Right lobe of liver (tissue), 6 donors: ENCODE data around the gene MYOZ3. TPM values are rescaled to one million over a fixed set of nuclear protein-coding genes. Genes with fewer than 3 reads are reported as not detected.

Experiments used
- ATAC-seq, 4 donors: fragments of 200-7000 bp; cut with Tn5 transposase; one replicate each; pipeline ENCODE4 v1.9.1; 2020; ENCODE audit warnings: mild to moderate bottlenecking in 4 of 4, moderate library complexity in 4 of 4
- DNase-seq, 3 donors: peaks; one replicate each; pipeline ENCODE4 v3.0.0-alpha.2; 2020
- H3K27ac ChIP-seq, 3 donors: fragments of 200-600 bp; one replicate each; pipeline ENCODE4 v1.8.0; 2022
- H3K27me3 ChIP-seq, 2 donors: fragments of 200-600 bp; one replicate each; pipeline ENCODE4 v1.8.0; 2022
- H3K36me3 ChIP-seq, 4 donors: fragments of 200-600 bp; sonication (generic) in 1 of 4; one replicate each; pipeline versions ENCODE4 v1.5.1 to v1.8.0; 2017 to 2022; ENCODE audit warnings: control low read depth in 1 of 4
- H3K4me1 ChIP-seq, 4 donors: fragments of 200-600 bp; sonication (generic) in 1 of 4; one replicate each; pipeline versions ENCODE4 v1.5.1 to v1.8.0; 2017 to 2022; ENCODE audit warnings: control low read depth in 1 of 4
- H3K4me3 ChIP-seq, 3 donors: fragments of 200-600 bp; one replicate each; pipeline ENCODE4 v1.8.0; 2022
- H3K9me3 ChIP-seq, 4 donors: fragments of 200-600 bp; sonication (generic) in 1 of 4; one replicate each; pipeline versions ENCODE4 v1.5.1 to v1.8.0; 2017 to 2022; ENCODE audit warnings: control low read depth in 1 of 4
- POLR2A ChIP-seq: fragments of 450-650 bp; IDR thresholded peaks from one replicate; pipeline ENCODE4 v1.6.1; 2017; ENCODE audit warnings: antibody characterized with exemption, mild to moderate bottlenecking
- whole genome bisulfite sequencing: methylation state at CpG from one replicate; pipeline ENCODE4 v1.1.6; 2018; ENCODE audit warnings: low coverage, low lambda C conversion rate; ENCODE audit not compliant: insufficient coverage; ENCODE audit errors: missing lambda C conversion rate; 5-methylcytosine and 5-hydroxymethylcytosine counted together
- intact Hi-C, 2 donors: fragments of 100-400 bp; cut with DNase I; formaldehyde crosslinking; loops; one replicate each; pipeline versions ENCODE4 v1.11.2 to v1.14.1; 2022
- total RNA-seq, 6 experiments: library from RNA; depleted of rRNA in 2 of 6; stranded (reverse); fragments of >200 nt in 2 of 6; fragmentation: NEBNext Ultra II Directional in 3 of 6; extraction: Animal tissue kit (Norgen Biotek cat#: 25700) in 3 of 6; gene quantifications; one replicate each; pipeline versions ENCODE4 v1.1.0 to v1.2.4, GENCODE V29; 2016 to 2023
- TF ChIP-seq, protein P1 (sequence below), 4 donors: fragments of 200-600 bp in 3 of 4; fragments of 450-650 bp in 1 of 4; IDR thresholded peaks; one replicate each; pipeline versions ENCODE4 v1.5.1 to v1.8.0; 2016 to 2022; ENCODE audit warnings: antibody characterized with exemption in 4 of 4, mild to moderate bottlenecking in 2 of 4
- donor health status: DM: no; HTN: yes; CAD: no.
- donor health status: DM: no; HTN: no; CAD: no.
- donor health status: DM: no; HTN: no; CAD: no.
- donor health status: DM: no; HTN: yes; CAD: no.
- donor health status: DM: no; HTN: yes; CAD: no.

The MYOZ3 gene
- total RNA-seq, 6 experiments from 2014 or later = 0.09 to 0.25 (median 0.12) TPM; not detected in 3

DNA sequence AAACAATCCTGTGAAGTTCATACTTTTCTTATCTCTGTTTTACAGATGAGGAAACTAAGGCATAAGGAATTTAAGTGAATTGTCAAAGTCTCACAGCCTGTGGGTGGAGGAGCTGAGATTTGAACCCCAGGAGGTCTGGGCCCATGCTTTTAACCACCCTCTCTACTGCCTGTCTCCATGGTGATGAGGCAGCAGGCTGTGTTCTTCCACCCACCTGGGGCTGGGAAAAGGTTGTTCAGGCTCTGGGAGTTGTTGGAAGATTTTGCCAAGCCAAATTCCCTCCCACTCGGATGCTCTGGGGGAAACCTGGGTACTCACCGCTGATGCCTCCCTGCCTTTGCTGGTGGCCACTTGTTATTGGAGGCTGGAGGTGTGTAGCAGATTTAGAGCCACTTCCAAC, 38.9 kb upstream of the MYOZ3 start:
- intact Hi-C loops = no loop called here
- Histone ChIP-seq H3K27ac (no peak overlapping the region), H3K36me3 (no peaks in the 10 kb centered on the region)

DNA sequence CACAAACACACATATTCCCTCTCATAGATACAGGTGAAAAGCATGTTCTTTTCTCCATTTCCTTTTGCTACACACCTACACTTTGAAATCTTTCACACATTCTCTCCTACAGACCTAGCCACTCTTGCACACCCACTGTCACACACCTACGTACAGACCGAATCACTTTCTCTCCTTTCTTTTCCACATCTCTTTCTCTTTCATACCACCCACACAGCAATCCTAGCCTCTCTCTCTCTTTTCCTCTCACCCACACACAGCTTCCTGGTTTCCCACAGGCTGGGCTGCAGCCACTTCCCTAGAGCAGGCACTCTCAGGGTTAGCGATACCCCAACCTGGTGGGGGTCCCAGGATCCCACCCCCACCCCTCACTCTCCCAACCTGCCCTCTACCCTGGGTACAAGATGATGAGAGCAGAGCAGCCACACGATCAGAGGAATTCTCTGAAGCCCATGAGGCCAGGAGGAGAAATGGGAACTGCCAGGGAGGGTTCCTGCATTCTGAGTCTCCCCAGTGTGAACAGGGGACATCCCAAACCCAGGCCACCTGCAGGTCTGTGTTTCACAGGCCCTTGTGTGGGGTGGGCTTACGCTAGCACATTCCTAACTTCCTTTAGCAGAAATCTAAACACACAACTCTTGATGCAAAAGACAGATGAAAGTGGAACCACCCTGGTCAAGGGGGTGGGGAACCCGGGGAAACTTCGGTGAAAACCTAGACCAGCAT, 37.7 kb upstream of the MYOZ3 start:
- 42% methylated on average over 6 of the region's 7 CpGs for WGBS
- no peak overlapping the region for H3K4me3 ChIP-seq
- no peak overlapping the region for H3K27ac ChIP-seq

More for the DNA sequence above, 38.9 kb upstream of the MYOZ3 start:
- H3K4me3 ChIP-seq = no peak overlapping the region
- no peak for ATAC-seq
- peaks cover 0 to 27% (median 13%) of the 10 kb centered on the region in 4 donors for H3K4me1 ChIP-seq
- no peak for TF ChIP-seq POLR2A
- TF ChIP-seq, protein P1, sequence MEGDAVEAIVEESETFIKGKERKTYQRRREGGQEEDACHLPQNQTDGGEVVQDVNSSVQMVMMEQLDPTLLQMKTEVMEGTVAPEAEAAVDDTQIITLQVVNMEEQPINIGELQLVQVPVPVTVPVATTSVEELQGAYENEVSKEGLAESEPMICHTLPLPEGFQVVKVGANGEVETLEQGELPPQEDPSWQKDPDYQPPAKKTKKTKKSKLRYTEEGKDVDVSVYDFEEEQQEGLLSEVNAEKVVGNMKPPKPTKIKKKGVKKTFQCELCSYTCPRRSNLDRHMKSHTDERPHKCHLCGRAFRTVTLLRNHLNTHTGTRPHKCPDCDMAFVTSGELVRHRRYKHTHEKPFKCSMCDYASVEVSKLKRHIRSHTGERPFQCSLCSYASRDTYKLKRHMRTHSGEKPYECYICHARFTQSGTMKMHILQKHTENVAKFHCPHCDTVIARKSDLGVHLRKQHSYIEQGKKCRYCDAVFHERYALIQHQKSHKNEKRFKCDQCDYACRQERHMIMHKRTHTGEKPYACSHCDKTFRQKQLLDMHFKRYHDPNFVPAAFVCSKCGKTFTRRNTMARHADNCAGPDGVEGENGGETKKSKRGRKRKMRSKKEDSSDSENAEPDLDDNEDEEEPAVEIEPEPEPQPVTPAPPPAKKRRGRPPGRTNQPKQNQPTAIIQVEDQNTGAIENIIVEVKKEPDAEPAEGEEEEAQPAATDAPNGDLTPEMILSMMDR (IDR thresholded peaks at IDR 0.05) = no peak
- DNase-seq = no peak
- H3K9me3 ChIP-seq = no peaks in the 10 kb centered on the region
- no peaks in the 10 kb centered on the region for H3K27me3 ChIP-seq
- WGBS = no CpG with 5 or more reads among the region's 2 CpGs

DNA sequence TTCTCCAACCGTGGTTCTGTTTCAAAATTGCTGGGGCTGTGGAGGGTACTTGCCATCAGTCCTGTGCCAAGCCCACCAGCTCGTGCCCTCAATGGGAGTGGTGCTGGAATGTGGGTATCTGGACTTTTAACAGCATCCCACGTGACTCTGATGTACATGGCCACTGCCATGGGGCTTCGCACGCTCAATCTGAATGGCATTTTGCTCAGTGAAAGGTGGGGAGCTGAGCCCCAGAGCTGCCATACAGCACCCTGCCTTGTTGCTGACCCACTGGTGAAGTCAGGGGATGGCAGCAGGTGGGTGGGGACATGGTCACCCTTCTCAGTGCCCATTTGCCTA, 37.2 kb upstream of the MYOZ3 start:
- TF ChIP-seq POLR2A = no peak
- TF ChIP-seq, protein P1 (IDR thresholded peaks at IDR 0.05) = no peak
- no peak overlapping the region for H3K4me3 ChIP-seq
- DNase-seq (no peak), ATAC-seq (no peak)
- H3K36me3 ChIP-seq = no peaks in the 10 kb centered on the region
- peaks cover 0 to 24% (median 7%) of the 10 kb centered on the region in 4 donors for H3K4me1 ChIP-seq
- intact Hi-C loops = no loop called here
- WGBS = 60% methylated on average over 2 of the region's 5 CpGs
- H3K9me3 ChIP-seq = no peaks in the 10 kb centered on the region
- no peak overlapping the region for H3K27ac ChIP-seq
- H3K27me3 ChIP-seq = no peaks in the 10 kb centered on the region

More for the DNA sequence above, 37.7 kb upstream of the MYOZ3 start:
- TF ChIP-seq POLR2A = no peak
- TF ChIP-seq, protein P1 (IDR thresholded peaks at IDR 0.05) = no peak
- H3K36me3 ChIP-seq = no peaks in the 10 kb centered on the region
- no peaks in the 10 kb centered on the region for H3K9me3 ChIP-seq
- intact Hi-C loops = no loop called here
- ATAC-seq = no peak
- peaks cover 0 to 19% (median 8%) of the 10 kb centered on the region in 4 donors for H3K4me1 ChIP-seq
- DNase-seq = no peak
- H3K27me3 ChIP-seq = no peaks in the 10 kb centered on the region

DNA sequence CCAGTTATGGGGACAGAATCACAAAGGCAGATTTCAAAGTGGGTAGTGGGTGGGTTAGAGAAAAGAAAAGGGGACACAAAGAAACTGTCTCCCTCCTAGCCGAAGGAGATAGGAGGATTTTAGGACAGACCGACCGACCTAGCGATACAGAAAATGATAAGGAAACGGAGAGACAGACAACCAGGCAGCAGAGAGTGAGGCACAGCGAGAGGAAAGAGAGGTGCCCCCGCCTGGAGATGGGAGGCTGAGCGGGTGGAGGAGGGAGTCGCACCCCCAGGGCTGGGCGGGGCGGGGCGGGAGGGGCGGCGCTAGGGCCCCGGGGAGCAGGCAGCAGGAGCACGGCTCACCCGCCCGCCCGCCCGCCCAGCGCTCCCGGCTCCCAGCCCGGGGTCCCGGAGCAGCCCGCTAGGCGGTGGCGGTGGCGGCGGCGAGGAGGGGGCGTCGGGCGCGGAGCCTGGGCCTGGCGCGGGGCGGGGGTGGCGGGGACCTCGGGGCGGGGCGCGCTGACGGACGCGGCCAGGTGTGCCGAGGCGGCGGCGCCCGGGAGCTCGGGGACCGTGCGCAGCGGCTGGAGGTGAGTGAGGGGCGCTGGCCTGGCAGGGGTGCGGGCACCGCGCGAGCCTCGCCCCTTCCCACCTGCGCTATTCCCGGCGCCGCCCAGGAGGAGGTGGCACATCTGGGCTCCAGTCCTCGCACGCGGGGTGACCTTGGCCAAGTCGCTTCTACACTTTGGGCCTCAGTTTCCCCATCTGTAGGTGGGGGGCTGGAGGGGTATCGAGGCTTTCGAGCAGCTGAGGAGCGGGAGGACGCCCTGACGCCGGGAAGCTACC, 36.5 kb upstream of the MYOZ3 start:
- TF ChIP-seq, protein P1 (IDR thresholded peaks at IDR 0.05) = no peak
- no peak for TF ChIP-seq POLR2A
- Histone ChIP-seq H3K27me3 (no peaks in the 10 kb centered on the region), H3K27ac (peak overlapping the region; percentile 70 to 86 (median 73)), H3K36me3 (no peaks in the 10 kb centered on the region), H3K4me3 (peak overlapping the region; percentile 65 to 91 (median 73)), H3K9me3 (no peaks in the 10 kb centered on the region), H3K4me1 (peaks cover 0 to 28% (median 10%) of the 10 kb centered on the region in 4 donors)
- no peak for DNase-seq
- peak; percentile 40 to 58 (median 49) for ATAC-seq
- intact Hi-C loops = no loop called here
- WGBS = 4% methylated on average over 15 of the region's 74 CpGs
